H9 (cell line): ENCODE data around the gene ALMS1. TPM values are rescaled to one million over a fixed set of nuclear protein-coding genes. Genes with fewer than 3 reads are reported as not detected.

Source experiments
- DNase-seq: peaks from one replicate; pipeline ENCODE4 v3.0.0-alpha.2; 2017
- H2AFZ ChIP-seq: one replicate; pipeline ENCODE4 v1.6.1; 2013; ENCODE audit warnings: mild to moderate bottlenecking, low read length, control low read depth, moderate library complexity
- H2AK5ac ChIP-seq: 2 replicates; pipeline ENCODE4 v1.6.1; 2013; ENCODE audit warnings: low read length, control low read depth, mixed read lengths; ENCODE audit not compliant: insufficient read length
- H2BK120ac ChIP-seq: one replicate; pipeline ENCODE4 v1.6.1; 2013; ENCODE audit warnings: low read depth, mild to moderate bottlenecking, low read length, control low read depth, inconsistent platforms; ENCODE audit not compliant: poor library complexity, severe bottlenecking
- H2BK12ac ChIP-seq: 2 replicates; pipeline ENCODE4 v1.6.1; 2013; ENCODE audit warnings: low read length, control low read depth, mixed read lengths, low read depth; ENCODE audit not compliant: insufficient read length
- H2BK15ac ChIP-seq: 2 replicates; pipeline ENCODE4 v1.6.1; 2013; ENCODE audit warnings: low read depth, low read length, control low read depth
- H2BK20ac ChIP-seq: one replicate; pipeline ENCODE4 v1.6.1; 2013; ENCODE audit warnings: low read depth, mild to moderate bottlenecking, low read length, control low read depth, inconsistent platforms; ENCODE audit not compliant: poor library complexity, severe bottlenecking
- H2BK5ac ChIP-seq: 2 replicates; pipeline ENCODE4 v1.6.1; 2013; ENCODE audit warnings: low read length, control low read depth, mixed read lengths; ENCODE audit not compliant: insufficient read length
- H3K14ac ChIP-seq: 2 replicates; pipeline ENCODE4 v1.6.1; 2013; ENCODE audit warnings: low read length, control low read depth; ENCODE audit not compliant: insufficient read depth
- H3K18ac ChIP-seq: 2 replicates; pipeline ENCODE4 v1.6.1; 2013; ENCODE audit warnings: low read depth, mild to moderate bottlenecking, mixed read lengths, low read length, control low read depth; ENCODE audit not compliant: insufficient read length
- H3K23ac ChIP-seq: 2 replicates; pipeline ENCODE4 v1.6.1; 2013; ENCODE audit warnings: low read length, control low read depth, mixed read lengths, low read depth; ENCODE audit not compliant: insufficient read length
- H3K23me2 ChIP-seq: 2 replicates; pipeline ENCODE4 v1.6.1; 2013; ENCODE audit warnings: low read depth, mild to moderate bottlenecking, mixed read lengths, low read length, control low read depth; ENCODE audit not compliant: insufficient read length, poor library complexity, severe bottlenecking
- H3K27ac ChIP-seq: 2 replicates; pipeline ENCODE4 v1.5.1; 2013; ENCODE audit warnings: low read length, control low read depth, mixed read lengths, low read depth; ENCODE audit not compliant: insufficient read length
- H3K27me3 ChIP-seq: 2 replicates; pipeline ENCODE4 v1.6.1; 2013; ENCODE audit warnings: low read length, control low read depth, inconsistent platforms; ENCODE audit not compliant: insufficient read depth
- H3K4ac ChIP-seq: 2 replicates; pipeline ENCODE4 v1.6.1; 2013; ENCODE audit warnings: low read depth, mild to moderate bottlenecking, control low read depth, inconsistent platforms, low read length, moderate library complexity
- H3K4me1 ChIP-seq: 2 replicates; pipeline ENCODE4 v1.6.1; 2013; ENCODE audit warnings: low read length, control low read depth, inconsistent platforms; ENCODE audit not compliant: insufficient read depth
- H3K4me2 ChIP-seq: 2 replicates; pipeline ENCODE4 v1.6.1; 2013; ENCODE audit warnings: low read length, control low read depth, mixed read lengths; ENCODE audit not compliant: insufficient read length, insufficient read depth
- H3K56ac ChIP-seq: 2 replicates; pipeline ENCODE4 v1.6.1; 2013; ENCODE audit warnings: low read depth, mild to moderate bottlenecking, mixed read lengths, low read length, control low read depth; ENCODE audit not compliant: insufficient read length
- H3K79me1 ChIP-seq: 2 replicates; pipeline ENCODE4 v1.6.1; 2013; ENCODE audit warnings: low read depth, mild to moderate bottlenecking, moderate library complexity, low read length, control low read depth, inconsistent platforms; ENCODE audit not compliant: insufficient read depth, poor library complexity, severe bottlenecking
- H3K79me2 ChIP-seq: 2 replicates; pipeline ENCODE4 v1.6.1; 2013; ENCODE audit warnings: low read length, control low read depth, inconsistent platforms; ENCODE audit not compliant: insufficient read depth
- H3K9ac ChIP-seq: 2 replicates; pipeline ENCODE4 v1.6.1; 2013; ENCODE audit warnings: low read length, control low read depth, mixed read lengths; ENCODE audit not compliant: insufficient read length; ENCODE audit errors: extremely low read depth
- H3K9me3 ChIP-seq: one replicate; pipeline ENCODE4 v1.6.1; 2013; ENCODE audit warnings: low read depth, low read length, inconsistent platforms; ENCODE audit not compliant: control insufficient read depth
- H3T11ph ChIP-seq: one replicate; pipeline ENCODE4 v1.6.1; 2013; ENCODE audit warnings: mild to moderate bottlenecking, low read length, control low read depth, inconsistent platforms
- H4K20me1 ChIP-seq: one replicate; pipeline ENCODE4 v1.6.1; 2013; ENCODE audit not compliant: control insufficient read depth, insufficient read length, insufficient read depth
- H4K5ac ChIP-seq: 2 replicates; pipeline ENCODE4 v1.6.1; 2013; ENCODE audit warnings: low read depth, mild to moderate bottlenecking, mixed read lengths, low read length, control low read depth; ENCODE audit not compliant: insufficient read length
- H4K8ac ChIP-seq: replicated peaks from 2 replicates; pipeline ENCODE4 v1.6.1; 2013; ENCODE audit warnings: low read length, control low read depth, mixed read lengths, low read depth; ENCODE audit not compliant: insufficient read length
- H4K91ac ChIP-seq: 2 replicates; pipeline ENCODE4 v1.6.1; 2013; ENCODE audit warnings: low read depth, mild to moderate bottlenecking, moderate library complexity, mixed read lengths, low read length, control low read depth; ENCODE audit not compliant: insufficient read length
- H3K27ac Mint-ChIP-seq, 3 experiments: 2 replicates in 2 of 3; 3 replicates in 1 of 3; pipeline ENCODE4 v1.8.0; 2020 to 2021; ENCODE audit warnings: mixed read lengths in 3 of 3, mild to moderate bottlenecking in 1 of 3, moderate library complexity in 1 of 3
- H3K27me3 Mint-ChIP-seq: 2 replicates; pipeline ENCODE4 v1.8.0; 2021; ENCODE audit warnings: low read depth, mild to moderate bottlenecking, moderate library complexity, mixed read lengths
- H3K36me3 Mint-ChIP-seq, 3 experiments: 2 replicates in 2 of 3; 3 replicates in 1 of 3; pipeline ENCODE4 v1.8.0; 2020 to 2021; ENCODE audit warnings: low read depth in 3 of 3, mixed read lengths in 3 of 3; ENCODE audit not compliant: insufficient read depth in 1 of 3
- H3K4me1 Mint-ChIP-seq, 2 experiments: 2 replicates each; pipeline ENCODE4 v1.8.0; 2020; ENCODE audit warnings: mixed read lengths in 2 of 2
- H3K4me3 Mint-ChIP-seq, 2 experiments: 2 replicates in 1 of 2; 3 replicates in 1 of 2; pipeline ENCODE4 v1.8.0; 2020 to 2021; ENCODE audit warnings: mild to moderate bottlenecking in 2 of 2, mixed read lengths in 2 of 2, moderate library complexity in 1 of 2
- H3K9me3 Mint-ChIP-seq, 2 experiments: 2 replicates in 1 of 2; 3 replicates in 1 of 2; pipeline ENCODE4 v1.8.0; 2020; ENCODE audit warnings: mild to moderate bottlenecking in 2 of 2, mixed read lengths in 2 of 2, moderate library complexity in 1 of 2
- CTCF ChIP-seq: fragments of 200-600 bp; sonication (generic); conservative IDR thresholded peaks from 3 replicates; pipeline ENCODE4 v1.8.0; 2021; ENCODE audit warnings: antibody characterized with exemption, mild to moderate bottlenecking
- WGBS: extraction: QIAGEN DNeasy Blood & Tissue Kit; methylation state at CpG from one replicate; pipeline ENCODE4 v1.1.7; 2013; ENCODE audit warnings: missing lambda C conversion rate, low lambda C conversion rate, mixed read lengths; ENCODE audit not compliant: insufficient read length; ENCODE audit errors: extremely low coverage; 5-methylcytosine and 5-hydroxymethylcytosine counted together
- total RNA-seq: library from RNA; stranded (reverse); gene quantifications from 2 replicates; pipeline ENCODE4 v1.2.1, GENCODE V29; 2021

ALMS1 gene
- total RNA-seq, 1 experiment from 2014 or later = 36.2 TPM

GRCh38 chr2:73487112-73487657 lies 101.5 kb downstream of the ALMS1 start:
- H3K27me3 ChIP-seq = no peaks in the 10 kb centered on the region
- H3T11ph ChIP-seq = no peak overlapping the region
- no peak overlapping the region for H2BK120ac ChIP-seq
- H2AK5ac ChIP-seq = no peak overlapping the region
- no peak overlapping the region for H3K27ac Mint-ChIP-seq
- no peak for TF ChIP-seq CTCF
- H3K56ac ChIP-seq = no peak overlapping the region
- no peaks in the 10 kb centered on the region for H3K9me3 ChIP-seq
- no peak overlapping the region for H4K5ac ChIP-seq
- no peak overlapping the region for H2BK12ac ChIP-seq
- no peak overlapping the region for H3K27ac ChIP-seq
- no peaks in the 10 kb centered on the region; the same call in 1 of the 2 replicates for H3K4me1 ChIP-seq
- H3K4me1 Mint-ChIP-seq = peaks cover 16 to 19% of the 10 kb centered on the region in 2 experiments
- H3K14ac ChIP-seq = no peak overlapping the region
- DNase-seq = no peak
- H2BK20ac ChIP-seq = no peak overlapping the region
- H2BK5ac ChIP-seq = no peak overlapping the region
- H4K8ac ChIP-seq = no peak overlapping the region
- H3K18ac ChIP-seq = no peak overlapping the region
- H3K9ac ChIP-seq = no peak overlapping the region
- H4K91ac ChIP-seq = no peak overlapping the region
- WGBS = no CpG with 5 or more reads among the region's 8 CpGs
- H3K36me3 Mint-ChIP-seq = peaks cover 21 to 39% (median 34%) of the 10 kb centered on the region in 3 experiments; a peak in 6 of 7 replicates
- H3K79me2 ChIP-seq = no peaks in the 10 kb centered on the region
- no peaks in the 10 kb centered on the region for H3K23me2 ChIP-seq
- no peak overlapping the region for H3K4me2 ChIP-seq
- no peaks in the 10 kb centered on the region for H4K20me1 ChIP-seq
- H3K9me3 Mint-ChIP-seq = peaks cover 0 to 4% of the 10 kb centered on the region in 2 experiments; a peak in 2 of 5 replicates
- H2AFZ ChIP-seq = no peak overlapping the region
- H3K4me3 Mint-ChIP-seq = no peak overlapping the region
- H3K23ac ChIP-seq = no peak overlapping the region
- no peak overlapping the region for H3K4ac ChIP-seq
- H3K79me1 ChIP-seq = no peaks in the 10 kb centered on the region
- no peak overlapping the region for H2BK15ac ChIP-seq
- H3K27me3 Mint-ChIP-seq = no peaks in the 10 kb centered on the region
